Heart right ventricle (tissue), 16 donors: ENCODE measurements around the gene OR6A2. TPM values are rescaled to one million over a fixed set of nuclear protein-coding genes. Genes with fewer than 3 reads are reported as not detected.

Experiments
- ATAC-seq, 8 donors: fragments of 200-7000 bp; cut with Tn5 transposase; one replicate each; pipeline ENCODE4 v1.9.1; 2020; ENCODE audit warnings: mild to moderate bottlenecking in 8 of 8, moderate library complexity in 8 of 8, moderate number of reproducible peaks in 1 of 8
- DNase-seq, 2 donors: peaks; one replicate each; pipeline ENCODE4 v3.0.0-alpha.2; 2020
- H3K27ac ChIP-seq, 10 donors: fragments of 200-600 bp; sonication (generic) in 2 of 10; one replicate each; pipeline versions ENCODE4 v1.5.0 to v1.8.0; 2020 to 2022; ENCODE audit warnings: mild to moderate bottlenecking in 3 of 10
- H3K27me3 ChIP-seq, 7 donors: fragments of 200-600 bp; one replicate each; pipeline ENCODE4 v1.8.0; 2021 to 2022; ENCODE audit warnings: mild to moderate bottlenecking in 2 of 7
- H3K36me3 ChIP-seq, 9 donors: fragments of 200-600 bp; sonication (generic) in 1 of 9; one replicate each; pipeline versions ENCODE4 v1.5.0 to v1.8.0; 2020 to 2022; ENCODE audit warnings: mild to moderate bottlenecking in 2 of 9
- H3K4me1 ChIP-seq, 9 donors: fragments of 200-600 bp; sonication (generic) in 1 of 9; one replicate each; pipeline versions ENCODE4 v1.5.0 to v1.8.0; 2020 to 2022; ENCODE audit warnings: mild to moderate bottlenecking in 4 of 9
- H3K4me3 ChIP-seq, 10 donors: fragments of 200-600 bp; sonication (generic) in 2 of 10; one replicate each; pipeline versions ENCODE4 v1.5.0 to v1.8.0; 2020 to 2022; ENCODE audit warnings: mild to moderate bottlenecking in 7 of 10, moderate library complexity in 2 of 10
- H3K9me3 ChIP-seq, 11 donors: fragments of 200-600 bp in 10 of 11; sonication (generic) in 2 of 11; one replicate each; pipeline versions ENCODE4 v1.5.0 to v1.8.0; 2013 to 2022; ENCODE audit warnings: mild to moderate bottlenecking in 2 of 11, control low read depth in 1 of 11, moderate library complexity in 1 of 11
- CTCF ChIP-seq, 9 donors: fragments of 200-600 bp; sonication (generic) in 2 of 9; IDR thresholded peaks; one replicate each; pipeline versions ENCODE4 v1.5.0 to v1.8.0; 2021 to 2022; ENCODE audit warnings: antibody characterized with exemption in 9 of 9, mild to moderate bottlenecking in 5 of 9, moderate library complexity in 1 of 9
- WGBS, 2 donors: extraction: QIAGEN DNeasy Blood & Tissue Kit; methylation state at CpG; one replicate each; pipeline ENCODE4 v1.1.7; 2013; ENCODE audit warnings: inconsistent platforms in 1 of 2; 5-methylcytosine and 5-hydroxymethylcytosine counted together
- intact Hi-C, 10 donors: fragments of 100-400 bp; cut with DNase I; formaldehyde crosslinking; loops; one replicate each; pipeline versions ENCODE4 v1.11.1 to v1.14.2; 2022
- polyA plus RNA-seq, 2 donors: library from polyadenylated mRNA; stranded (reverse); fragments of 200-250 nt; gene quantifications; one replicate each; pipeline ENCODE4 v1.2.3, GENCODE V29; 2013
- total RNA-seq, 10 donors: library from RNA; stranded (reverse); fragmentation: NEBNext Ultra II Directional in 3 of 10; extraction: Animal tissue kit (Norgen Biotek cat#: 25700) in 3 of 10; gene quantifications; one replicate each; pipeline versions ENCODE4 v1.2.1 to v1.2.4, GENCODE V29; 2021 to 2023
- donor health status: Arrhythmogenic right ventricular cardiomyopathy.
- donor health status: ischemic (EF 13 %, LVEDD 7.1; RV severe dilation, severe dysfunction).
- donor health status: healthy with polysubstance abuse.
- donor health status: DM: no; HTN: yes; CAD: no.
- donor health status: DM: no; HTN: no; CAD: no.
- donor health status: ischemic (EF 25% LVEDD 6.9; RV normal size, moderate dysfunction).
- donor health status: ischemic (EF 25% LVEDD 5.7; RV mildly dilated, moderate dysfunction).
- donor health status: healthy.
- donor health status: DM: yes; HTN: yes; CAD: no.
- donor health status: Ischemic cardiomyopathy.
- donor health status: ischemic (EF 35%, LVEDD 5.7; RV mildly dilated, moderate dysfunction).
- donor health status: nonischemic (EF 11% LVEDD 7.7; RV severe dilation, severe dysfunction).
- donor health status: DM: yes; HTN: yes; CAD: no.
- donor health status: PGD.
- donor health status: ischemic (EF 29% LVEDD 5.4; RV normal size, mild dysfunction).
- donor health status: nonischemic (EF 23%, LVEDD 6.1; RV moderate dilation, normal function).

OR6A2 gene
- total and polyA plus RNA-seq, 12 donors, result not detected

DNA sequence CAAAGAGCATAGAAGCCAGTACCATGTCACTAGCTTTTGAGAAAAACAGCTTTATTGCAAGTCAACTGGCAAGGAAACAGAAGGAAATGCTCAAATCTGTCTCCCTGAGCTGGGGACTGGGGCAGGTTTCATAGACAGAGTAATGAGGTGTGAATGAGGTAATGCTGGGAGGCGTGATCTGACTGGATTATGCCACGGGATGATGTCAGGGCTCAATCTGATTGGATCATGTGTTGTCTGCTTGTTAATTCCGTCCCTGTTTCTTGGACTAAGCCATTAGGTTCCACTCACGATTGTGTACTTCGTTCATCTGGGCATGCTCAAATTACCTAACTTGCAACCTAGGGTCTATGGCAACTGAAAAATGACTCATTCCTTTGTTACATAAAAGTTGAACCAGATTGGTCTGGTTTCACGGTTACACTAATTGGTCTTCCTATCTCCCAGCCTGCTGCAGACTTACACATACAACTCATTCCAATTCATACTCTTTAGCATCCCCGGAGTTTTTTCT is 25.8 kb upstream of the OR6A2 start:
- intact Hi-C loops, result no loop called here
- H3K4me1 ChIP-seq, result no peaks in the 10 kb centered on the region
- ATAC-seq (peak in 3 of 8 donors; percentile 40 to 74 (median 53)), DNase-seq (no peak)
- H3K4me3 ChIP-seq, result no peak overlapping the region
- no peak overlapping the region for H3K27ac ChIP-seq
- no peaks in the 10 kb centered on the region for H3K36me3 ChIP-seq
- no peak for TF ChIP-seq CTCF (IDR thresholded peaks at IDR 0.05)
- H3K27me3 ChIP-seq, result peaks cover 0 to 5% (median 0%) of the 10 kb centered on the region in 7 donors
- WGBS, 2 donors, result 74 to 77% methylated on average over 7 of the region's 7 CpGs
- H3K9me3 ChIP-seq, result peaks cover 0 to 8% (median 0%) of the 10 kb centered on the region in 11 donors

DNA sequence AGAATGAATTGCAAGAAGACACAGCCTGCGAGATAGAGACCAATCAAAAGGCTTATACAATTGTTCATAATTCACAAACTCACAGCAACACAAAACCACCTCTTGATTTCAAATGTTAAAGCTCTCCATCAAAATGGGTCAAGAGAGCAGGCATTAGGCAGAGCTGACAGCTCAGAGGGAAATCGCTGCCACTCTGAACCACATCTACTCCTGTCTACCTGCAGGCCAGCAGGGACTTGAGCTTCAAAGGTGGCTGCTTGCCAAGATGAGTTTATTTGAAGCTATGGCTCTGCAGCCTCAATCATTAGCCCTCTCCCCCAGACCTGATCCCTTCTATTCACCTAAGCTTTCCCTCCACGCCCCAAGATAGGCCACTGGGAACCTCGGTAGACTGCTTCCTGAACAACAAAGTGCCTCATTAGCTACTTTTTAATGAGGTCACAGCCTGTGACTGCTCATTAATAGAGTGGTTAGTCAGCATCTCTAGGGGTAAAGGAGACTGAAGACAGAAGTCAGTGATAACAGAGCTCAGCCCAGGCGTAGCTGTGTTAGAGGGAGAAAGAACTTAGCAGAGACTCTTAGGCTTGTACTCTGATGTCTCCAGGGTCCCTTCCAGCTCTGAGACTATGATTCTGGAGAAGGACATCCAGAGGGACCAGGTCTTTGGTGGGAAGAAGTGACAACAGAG is 24.8 kb upstream of the OR6A2 start:
- peaks cover 0 to 15% (median 0%) of the 10 kb centered on the region in 11 donors for H3K9me3 ChIP-seq
- H3K4me1 ChIP-seq, result no peaks in the 10 kb centered on the region
- no peaks in the 10 kb centered on the region for H3K36me3 ChIP-seq
- no peak for TF ChIP-seq CTCF (IDR thresholded peaks at IDR 0.05)
- ATAC-seq (no peak), DNase-seq (no peak)
- intact Hi-C loops, result no loop called here
- H3K4me3 ChIP-seq, result no peak overlapping the region
- no peak overlapping the region for H3K27ac ChIP-seq
- 45 to 54% methylated on average over 5 of the region's 5 CpGs for WGBS, 2 donors
- H3K27me3 ChIP-seq, result peaks cover 0 to 5% (median 0%) of the 10 kb centered on the region in 7 donors

- no peak for TF ChIP-seq CTCF (IDR thresholded peaks at IDR 0.05)
- ATAC-seq (no peak), DNase-seq (no peak)
- intact Hi-C loops, result no loop called here
- Histone ChIP-seq H3K4me1 (no peaks in the 10 kb centered on the region), H3K27me3 (no peaks in the 10 kb centered on the region), H3K27ac (no peak overlapping the region), H3K9me3 (peaks cover 0 to 15% (median 0%) of the 10 kb centered on the region in 11 donors), H3K36me3 (no peaks in the 10 kb centered on the region), H3K4me3 (no peak overlapping the region)
- 90 to 93% methylated on average over 5 of the region's 5 CpGs for WGBS, 2 donors
Measured at GRCh38 chr11:6818967-6819366, 19.5 kb upstream of the OR6A2 start.

DNA sequence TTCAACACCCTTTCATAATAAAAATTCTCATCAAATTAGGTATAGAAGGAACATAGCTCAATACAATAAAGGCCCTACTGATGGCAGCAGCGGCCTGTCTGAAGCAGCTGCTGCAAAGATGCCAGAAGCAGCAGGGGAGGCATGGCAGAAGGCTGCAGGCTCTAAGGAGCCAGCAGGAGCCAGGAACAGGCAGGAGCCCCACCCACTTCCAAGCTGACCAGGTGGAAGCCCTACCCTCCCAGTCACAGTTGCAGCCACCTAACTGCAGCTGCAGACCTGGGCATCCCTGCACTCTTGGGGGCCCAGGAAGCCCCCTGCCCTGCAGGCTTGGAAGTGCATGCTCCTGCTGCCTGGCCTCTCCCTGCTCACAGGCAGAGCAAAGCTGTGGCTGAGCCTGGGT is 18.2 kb upstream of the OR6A2 start:
- ATAC-seq (no peak), DNase-seq (no peak)
- TF ChIP-seq CTCF (IDR thresholded peaks at IDR 0.05), result no peak
- Histone ChIP-seq H3K27ac (no peak overlapping the region), H3K4me3 (no peak overlapping the region), H3K4me1 (no peaks in the 10 kb centered on the region), H3K9me3 (peaks cover 0 to 15% (median 0%) of the 10 kb centered on the region in 11 donors), H3K27me3 (peaks cover 0 to 5% (median 3%) of the 10 kb centered on the region in 7 donors), H3K36me3 (no peaks in the 10 kb centered on the region)
- whole genome bisulfite sequencing, 2 donors, result 35 to 53% methylated on average over 1 of the region's 1 CpG
- intact Hi-C loops, result no loop called here
